ENCODE measurements around the gene GPX2. TPM values are rescaled to one million over a fixed set of nuclear protein-coding genes. Genes with fewer than 3 reads are reported as not detected.

Gene GPX2
- total and polyA plus RNA-seq, 2 of the 8 experiments (the other 6 are each of a cell fraction or from before 2014, with no cell fraction given): 0.30 to 0.89 TPM

DNA sequence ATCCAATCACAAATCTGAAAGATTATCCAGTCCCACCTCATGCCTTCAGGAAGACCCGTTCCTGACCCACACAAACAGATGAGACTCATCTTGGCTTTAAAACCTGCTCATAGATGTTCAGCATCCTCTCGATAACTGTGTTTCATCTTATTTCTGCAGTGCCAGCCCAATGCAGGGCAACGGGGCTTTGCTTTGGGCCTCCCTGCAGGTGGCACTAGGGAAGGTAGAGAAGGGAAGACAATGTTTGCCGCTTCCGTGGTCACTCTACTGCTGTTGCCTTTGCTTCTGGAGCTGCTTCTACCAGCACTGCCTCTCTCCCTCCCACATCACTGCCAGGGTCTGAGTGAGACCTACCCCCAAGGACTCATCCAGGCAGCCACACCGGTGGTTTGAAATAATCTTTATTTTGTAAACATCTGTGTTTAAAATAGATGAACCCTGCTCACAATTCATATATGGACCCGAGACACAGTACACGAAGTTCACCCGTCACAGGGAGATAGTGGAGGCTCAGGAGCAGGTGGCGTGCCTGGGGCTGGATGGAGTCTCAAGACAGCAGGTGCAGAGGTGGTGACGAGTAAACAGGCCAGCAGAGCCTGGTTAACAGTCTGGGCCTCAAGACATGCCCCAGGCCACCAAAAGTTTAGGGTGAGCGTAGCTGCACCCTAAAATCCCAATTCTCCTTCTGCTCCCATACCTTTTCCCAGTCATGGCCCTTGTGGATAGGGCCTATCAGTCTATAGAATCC, 3.1 kb upstream of the GPX2 start (continued):
- TF ChIP-seq BACH1 (IDR thresholded peaks at IDR 0.05; ENCODE audit: low read length): no peak
- TF ChIP-seq HDAC6 (IDR thresholded peaks at IDR 0.05; ENCODE audit: low read depth, low read length): no peak
- no peak for TF ChIP-seq JUN (IDR thresholded peaks at IDR 0.05; ENCODE audit: low read depth, low read length)
- TF ChIP-seq EGR1 (IDR thresholded peaks at IDR 0.05; ENCODE audit: borderline replicate concordance, low read depth, low read length): no peak
- no peak for TF ChIP-seq CHD1 (IDR thresholded peaks at IDR 0.05; ENCODE audit: low read depth, low read length)
- no peak for TF ChIP-seq BRCA1 (IDR thresholded peaks at IDR 0.05; ENCODE audit: low read depth, low read length)
- no peak for TF ChIP-seq NRF1 (IDR thresholded peaks at IDR 0.05; ENCODE audit: low read depth, low read length)
- no peak for TF ChIP-seq KDM4A (IDR thresholded peaks at IDR 0.05; ENCODE audit: low read depth, low read length, severe bottlenecking)
- no peak for TF ChIP-seq TAF1 (IDR thresholded peaks at IDR 0.05; ENCODE audit: low read depth, low read length)
